Measurements from ENCODE around the gene KRTAP3-1. TPM values are rescaled to one million over a fixed set of nuclear protein-coding genes. Genes with fewer than 3 reads are reported as not detected.

The KRTAP3-1 gene
- polyA plus RNA-seq, 1 donor: not detected

GRCh38 chr17:41016578-41017215, 7.8 kb upstream of the KRTAP3-1 start:
- H3K27ac ChIP-seq (ENCODE audit: low read length): no peak overlapping the region
- H3K4me3 ChIP-seq (ENCODE audit: low read length): no peak overlapping the region
- DNase-seq: no peak
- no peaks in the 10 kb centered on the region for H3K9me3 ChIP-seq (ENCODE audit: control insufficient read depth, low read depth, low read length)
- 65% methylated on average over 2 of the region's 13 CpGs for WGBS (ENCODE audit: insufficient coverage, low lambda C conversion rate)
- H3K36me3 ChIP-seq (ENCODE audit: control insufficient read depth, insufficient read depth, low read length): no peaks in the 10 kb centered on the region
- H3K27me3 ChIP-seq (ENCODE audit: control insufficient read depth, insufficient read depth, low read length): no peaks in the 10 kb centered on the region
- no peaks in the 10 kb centered on the region for H3K4me1 ChIP-seq (ENCODE audit: control insufficient read depth, insufficient read depth, low read length)

- no peak overlapping the region for H3K27ac ChIP-seq (ENCODE audit: low read length)
- H3K27me3 ChIP-seq (ENCODE audit: control insufficient read depth, insufficient read depth, low read length): no peaks in the 10 kb centered on the region
- no peaks in the 10 kb centered on the region for H3K4me1 ChIP-seq (ENCODE audit: control insufficient read depth, insufficient read depth, low read length)
- H3K9me3 ChIP-seq (ENCODE audit: control insufficient read depth, low read depth, low read length): no peaks in the 10 kb centered on the region
- DNase-seq: no peak
- H3K36me3 ChIP-seq (ENCODE audit: control insufficient read depth, insufficient read depth, low read length): no peaks in the 10 kb centered on the region
- WGBS (ENCODE audit: insufficient coverage, low lambda C conversion rate): 100% methylated on average over 2 of the region's 7 CpGs
- no peak overlapping the region for H3K4me3 ChIP-seq (ENCODE audit: low read length)
These were observed 6.5 kb upstream of the KRTAP3-1 start for GRCh38 chr17:41015454-41015853.

- Histone ChIP-seq H3K27me3 (ENCODE audit: control insufficient read depth, insufficient read depth, low read length) (peaks cover 2% of the 10 kb centered on the region), H3K4me1 (ENCODE audit: control insufficient read depth, insufficient read depth, low read length) (no peaks in the 10 kb centered on the region), H3K27ac (ENCODE audit: low read length) (no peak overlapping the region), H3K4me3 (ENCODE audit: low read length) (no peak overlapping the region), H3K9me3 (ENCODE audit: control insufficient read depth, low read depth, low read length) (no peaks in the 10 kb centered on the region), H3K36me3 (ENCODE audit: control insufficient read depth, insufficient read depth, low read length) (no peaks in the 10 kb centered on the region)
- WGBS (ENCODE audit: insufficient coverage, low lambda C conversion rate): no CpG with 5 or more reads among the region's 1 CpG
- DNase-seq: no peak
These were observed 4.7 kb upstream of the KRTAP3-1 start for GRCh38 chr17:41013606-41014005.

GRCh38 chr17:41013181-41013580, 4.3 kb upstream of the KRTAP3-1 start:
- Histone ChIP-seq H3K9me3 (ENCODE audit: control insufficient read depth, low read depth, low read length) (no peaks in the 10 kb centered on the region), H3K27me3 (ENCODE audit: control insufficient read depth, insufficient read depth, low read length) (peaks cover 2% of the 10 kb centered on the region), H3K36me3 (ENCODE audit: control insufficient read depth, insufficient read depth, low read length) (no peaks in the 10 kb centered on the region), H3K4me1 (ENCODE audit: control insufficient read depth, insufficient read depth, low read length) (no peaks in the 10 kb centered on the region), H3K4me3 (ENCODE audit: low read length) (no peak overlapping the region), H3K27ac (ENCODE audit: low read length) (no peak overlapping the region)
- WGBS (ENCODE audit: insufficient coverage, low lambda C conversion rate): no CpG with 5 or more reads among the region's 3 CpGs
- DNase-seq: no peak

- DNase-seq: no peak
- no peak overlapping the region for H3K27ac ChIP-seq (ENCODE audit: low read length)
- H3K4me3 ChIP-seq (ENCODE audit: low read length): no peak overlapping the region
- H3K9me3 ChIP-seq (ENCODE audit: control insufficient read depth, low read depth, low read length): no peaks in the 10 kb centered on the region
- H3K4me1 ChIP-seq (ENCODE audit: control insufficient read depth, insufficient read depth, low read length): no peaks in the 10 kb centered on the region
- WGBS (ENCODE audit: insufficient coverage, low lambda C conversion rate): 82% methylated on average over 5 of the region's 6 CpGs
- no peaks in the 10 kb centered on the region for H3K36me3 ChIP-seq (ENCODE audit: control insufficient read depth, insufficient read depth, low read length)
- peaks cover 2% of the 10 kb centered on the region for H3K27me3 ChIP-seq (ENCODE audit: control insufficient read depth, insufficient read depth, low read length)
These were observed 3.6 kb upstream of the KRTAP3-1 start for GRCh38 chr17:41012326-41013120.

- no peaks in the 10 kb centered on the region for H3K36me3 ChIP-seq (ENCODE audit: control insufficient read depth, insufficient read depth, low read length)
- no peaks in the 10 kb centered on the region for H3K9me3 ChIP-seq (ENCODE audit: control insufficient read depth, low read depth, low read length)
- no peak overlapping the region for H3K27ac ChIP-seq (ENCODE audit: low read length)
- no peaks in the 10 kb centered on the region for H3K4me1 ChIP-seq (ENCODE audit: control insufficient read depth, insufficient read depth, low read length)
- no peak for DNase-seq
- peaks cover 2% of the 10 kb centered on the region for H3K27me3 ChIP-seq (ENCODE audit: control insufficient read depth, insufficient read depth, low read length)
- H3K4me3 ChIP-seq (ENCODE audit: low read length): no peak overlapping the region
These were observed 1.5 kb upstream of the KRTAP3-1 start for GRCh38 chr17:41010441-41010840.

GRCh38 chr17:41009936-41010335, 1.0 kb upstream of the KRTAP3-1 start:
- DNase-seq: no peak
- peaks cover 2% of the 10 kb centered on the region for H3K27me3 ChIP-seq (ENCODE audit: control insufficient read depth, insufficient read depth, low read length)
- WGBS (ENCODE audit: insufficient coverage, low lambda C conversion rate): no CpG with 5 or more reads among the region's 1 CpG

GRCh38 chr17:41009301-41009760, 403 bp upstream of the KRTAP3-1 start:
- no peak overlapping the region for H3K4me3 ChIP-seq (ENCODE audit: low read length)
- H3K27me3 ChIP-seq (ENCODE audit: control insufficient read depth, insufficient read depth, low read length): peaks cover 2% of the 10 kb centered on the region
- no peak for DNase-seq
- H3K27ac ChIP-seq (ENCODE audit: low read length): no peak overlapping the region
- H3K4me1 ChIP-seq (ENCODE audit: control insufficient read depth, insufficient read depth, low read length): no peaks in the 10 kb centered on the region
- no peaks in the 10 kb centered on the region for H3K9me3 ChIP-seq (ENCODE audit: control insufficient read depth, low read depth, low read length)
- 75% methylated on average over 1 of the region's 4 CpGs for WGBS (ENCODE audit: insufficient coverage, low lambda C conversion rate)
- no peaks in the 10 kb centered on the region for H3K36me3 ChIP-seq (ENCODE audit: control insufficient read depth, insufficient read depth, low read length)

More at GRCh38 chr17:41009936-41010335, 1.0 kb upstream of the KRTAP3-1 start:
- no peaks in the 10 kb centered on the region for H3K4me1 ChIP-seq (ENCODE audit: control insufficient read depth, insufficient read depth, low read length)
- H3K36me3 ChIP-seq (ENCODE audit: control insufficient read depth, insufficient read depth, low read length): no peaks in the 10 kb centered on the region
- H3K4me3 ChIP-seq (ENCODE audit: low read length): no peak overlapping the region
- H3K9me3 ChIP-seq (ENCODE audit: control insufficient read depth, low read depth, low read length): no peaks in the 10 kb centered on the region
- no peak overlapping the region for H3K27ac ChIP-seq (ENCODE audit: low read length)

- H3K9me3 ChIP-seq (ENCODE audit: control insufficient read depth, low read depth, low read length): no peaks in the 10 kb centered on the region
- no peak overlapping the region for H3K4me3 ChIP-seq (ENCODE audit: low read length)
- H3K27ac ChIP-seq (ENCODE audit: low read length): no peak overlapping the region
- no peak for DNase-seq
- no peaks in the 10 kb centered on the region for H3K4me1 ChIP-seq (ENCODE audit: control insufficient read depth, insufficient read depth, low read length)
- no CpG with 5 or more reads among the region's 3 CpGs for WGBS (ENCODE audit: insufficient coverage, low lambda C conversion rate)
- H3K27me3 ChIP-seq (ENCODE audit: control insufficient read depth, insufficient read depth, low read length): peaks cover 2% of the 10 kb centered on the region
- no peaks in the 10 kb centered on the region for H3K36me3 ChIP-seq (ENCODE audit: control insufficient read depth, insufficient read depth, low read length)
These were observed 4.5 kb downstream of the KRTAP3-1 start for GRCh38 chr17:41004397-41004796.

- Histone ChIP-seq H3K4me3 (ENCODE audit: low read length) (no peak overlapping the region), H3K27ac (ENCODE audit: low read length) (no peak overlapping the region), H3K27me3 (ENCODE audit: control insufficient read depth, insufficient read depth, low read length) (peaks cover 2% of the 10 kb centered on the region), H3K4me1 (ENCODE audit: control insufficient read depth, insufficient read depth, low read length) (no peaks in the 10 kb centered on the region), H3K36me3 (ENCODE audit: control insufficient read depth, insufficient read depth, low read length) (no peaks in the 10 kb centered on the region), H3K9me3 (ENCODE audit: control insufficient read depth, low read depth, low read length) (no peaks in the 10 kb centered on the region)
- DNase-seq: no peak
- WGBS (ENCODE audit: insufficient coverage, low lambda C conversion rate): 73% methylated on average over 3 of the region's 4 CpGs
These were observed 5.0 kb downstream of the KRTAP3-1 start for GRCh38 chr17:41003926-41004325.
